NCI-H2107 treated with DMSO at 0.1 percent for 48 hours (cell line): Measurements from ENCODE around the gene KLHL10.
"Not testable (repeated sequence)": the region's sequence is repeated elsewhere in the genome, so short reads cannot be mapped to it uniquely, and the experiment has no call there.

ENCODE experiments used
- DNase-seq: peaks from one replicate; lab custom pipeline; 2025; ENCODE audit not compliant: unreplicated experiment; lab: John Stamatoyannopoulos, UW

The KLHL10 gene

GRCh38 chr17:41849251-41849990 lies 11.8 kb downstream of the KLHL10 start:
- no peak for DNase-seq

GRCh38 chr17:41851382-41851781 lies 13.8 kb downstream of the KLHL10 start:
- not testable (repeated sequence) for DNase-seq

- DNase-seq, result peak; percentile 6
These were observed 22.8 kb downstream of the KLHL10 start for GRCh38 chr17:41860254-41860931.

GRCh38 chr17:41863074-41863848 lies 25.6 kb downstream of the KLHL10 start:
- DNase-seq, result no peak

- DNase-seq, result no peak
These were observed 26.8 kb downstream of the KLHL10 start for GRCh38 chr17:41864498-41864835.

GRCh38 chr17:41864836-41865595 lies 27.4 kb downstream of the KLHL10 start, which contains the start of gene KLHL11:
KLHL11 (minus strand) TSS chr17:41865423; CDS start chr17:41865370, 53 bp downstream.
- peak; percentile 54 for DNase-seq

- DNase-seq, result peak; percentile 49
These were observed 27.9 kb downstream of the KLHL10 start for GRCh38 chr17:41865596-41865893.

GRCh38 chr17:41868568-41868967 lies 30.9 kb downstream of the KLHL10 start:
- no peak for DNase-seq

- DNase-seq, result no peak
These were observed 31.8 kb downstream of the KLHL10 start for GRCh38 chr17:41869426-41869825.

- no peak for DNase-seq
These were observed 32.5 kb downstream of the KLHL10 start for GRCh38 chr17:41870097-41870496.

- DNase-seq, result no peak
These were observed 33.0 kb downstream of the KLHL10 start for GRCh38 chr17:41870627-41871026.

GRCh38 chr17:41871789-41872188 lies 34.2 kb downstream of the KLHL10 start:
- DNase-seq, result no peak

- DNase-seq, result no peak
These were observed 36.1 kb downstream of the KLHL10 start for GRCh38 chr17:41873559-41874292.

- not testable (repeated sequence) for DNase-seq
These were observed 36.7 kb downstream of the KLHL10 start for GRCh38 chr17:41874293-41874670.

GRCh38 chr17:41880130-41880529 lies 42.5 kb downstream of the KLHL10 start:
- DNase-seq, result no peak

GRCh38 chr17:41882756-41883155 lies 45.1 kb downstream of the KLHL10 start:
- no peak for DNase-seq

- no peak for DNase-seq
These were observed 48.1 kb downstream of the KLHL10 start for GRCh38 chr17:41885733-41886132.

GRCh38 chr17:41888332-41888965 lies 50.8 kb downstream of the KLHL10 start:
- no peak for DNase-seq

GRCh38 chr17:41891135-41892020 lies 53.8 kb downstream of the KLHL10 start:
- no peak for DNase-seq
